Globus pallidus (tissue), 1 donor: Measurements from ENCODE around the gene TNNI3.

Experiments used
- DNase-seq: peaks from one replicate; pipeline ENCODE4 v3.0.0-alpha.2; 2015; ENCODE audit warnings: low spot score

Gene TNNI3

DNA sequence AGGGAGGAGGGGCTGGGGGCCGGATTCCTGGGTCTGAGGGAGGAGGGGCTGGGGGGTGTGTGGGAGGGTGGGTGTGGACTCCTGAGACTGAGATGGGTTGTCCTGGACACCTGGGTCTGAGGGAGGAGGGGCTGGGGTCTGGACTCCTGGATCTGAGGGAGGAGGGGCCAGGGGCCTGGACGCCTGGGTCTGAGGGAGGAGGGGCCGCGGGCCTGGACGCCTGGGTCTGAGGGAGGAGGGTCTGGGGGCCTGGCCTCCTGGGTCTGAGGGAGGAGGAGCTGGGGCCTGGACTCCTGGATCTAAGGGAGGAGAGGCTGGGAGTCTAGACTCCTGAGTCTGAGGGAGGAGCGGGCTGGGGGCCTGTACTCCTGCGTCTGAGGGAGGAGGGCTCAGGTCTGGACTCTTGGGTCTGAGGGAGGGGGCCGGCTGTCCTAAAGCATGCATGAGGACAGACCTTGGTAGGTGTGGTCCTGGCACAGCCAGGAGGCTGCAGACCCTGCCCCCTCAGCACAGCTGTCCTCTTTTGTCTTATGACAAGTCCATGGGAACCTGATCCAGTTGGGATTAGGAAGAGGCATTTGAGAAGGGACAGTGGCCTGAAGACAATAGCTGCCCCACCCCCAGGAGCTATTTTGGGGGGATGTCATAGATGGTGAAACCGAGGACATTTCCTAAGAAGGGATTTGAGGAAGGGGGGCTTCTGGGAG is 9.8 kb downstream of the TNNI3 start:
- no peak for DNase-seq

GRCh38 chr19:55146705-55147273 is 10.7 kb downstream of the TNNI3 start:
- no peak for DNase-seq

GRCh38 chr19:55146078-55146704 is 11.3 kb downstream of the TNNI3 start:
- DNase-seq: no peak

DNA sequence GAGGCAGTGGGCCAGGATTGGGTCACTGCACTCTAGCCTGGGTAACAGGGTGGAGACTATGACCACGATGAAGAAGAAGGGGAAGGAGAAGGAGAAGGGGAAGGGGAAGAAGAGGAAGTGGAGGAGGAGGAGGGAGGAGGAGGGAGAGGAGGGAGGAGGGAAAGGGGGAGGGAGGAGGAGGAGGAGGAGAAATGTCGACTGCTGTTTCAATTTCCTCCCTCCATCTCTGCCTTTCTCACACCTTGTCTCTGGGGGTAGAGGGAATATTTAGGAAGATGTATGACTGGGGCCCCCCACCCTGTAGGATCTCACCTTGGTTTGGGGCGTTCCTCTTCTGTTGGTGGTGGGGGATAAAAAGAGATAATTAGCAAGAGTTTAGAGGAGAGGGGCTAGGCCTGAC is 12.3 kb downstream of the TNNI3 start:
- no peak for DNase-seq

- DNase-seq: no peak
These were observed 15.8 kb downstream of the TNNI3 start for GRCh38 chr19:55141696-55142095.

DNA sequence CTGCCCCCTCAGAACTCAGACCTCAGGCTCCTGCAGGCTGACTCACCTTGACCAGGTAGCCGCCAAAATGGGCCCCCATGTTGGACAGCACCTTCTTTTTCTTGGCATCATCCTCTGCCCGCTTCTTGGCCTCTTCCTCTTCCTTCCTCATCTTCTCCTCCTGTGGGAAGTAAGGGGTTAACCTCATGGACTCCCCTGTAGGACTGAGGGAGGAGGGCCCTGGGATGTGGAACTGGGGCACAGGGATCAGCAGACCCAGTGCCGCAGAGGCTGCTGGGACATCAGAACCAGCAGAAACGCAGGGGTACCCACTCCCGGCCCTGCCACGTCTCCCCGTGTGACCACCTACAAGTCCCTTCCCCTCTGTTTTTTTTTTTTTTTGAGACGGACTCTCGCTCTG is 19.6 kb downstream of the TNNI3 start:
- DNase-seq: no peak

- DNase-seq: no peak
These were observed 21.0 kb downstream of the TNNI3 start for GRCh38 chr19:55136399-55137102.

DNA sequence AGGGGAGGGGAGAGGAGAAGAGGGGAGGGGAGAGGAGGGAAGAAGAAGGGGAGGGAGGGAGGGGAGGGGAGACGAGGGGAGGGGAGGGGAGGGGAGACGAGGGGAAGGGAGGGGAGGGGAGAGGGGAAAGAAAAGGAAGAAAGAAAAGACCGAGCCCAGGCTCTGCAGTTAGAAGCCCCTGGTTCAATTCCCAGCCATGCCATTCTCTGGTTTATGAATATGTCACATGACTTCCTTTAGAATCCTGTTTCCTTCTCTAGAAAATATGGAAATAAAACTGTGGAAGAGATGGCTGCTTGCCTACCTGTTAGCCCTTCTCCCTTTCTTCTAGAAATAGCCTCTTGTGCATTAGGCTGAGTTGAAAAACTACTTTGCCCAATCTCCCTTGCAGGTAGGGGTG is 22.8 kb downstream of the TNNI3 start:
- no peak for DNase-seq

- DNase-seq: no peak
These were observed 23.7 kb downstream of the TNNI3 start for GRCh38 chr19:55133639-55134444.

GRCh38 chr19:55132453-55133129 is 24.9 kb downstream of the TNNI3 start:
- no peak for DNase-seq

DNA sequence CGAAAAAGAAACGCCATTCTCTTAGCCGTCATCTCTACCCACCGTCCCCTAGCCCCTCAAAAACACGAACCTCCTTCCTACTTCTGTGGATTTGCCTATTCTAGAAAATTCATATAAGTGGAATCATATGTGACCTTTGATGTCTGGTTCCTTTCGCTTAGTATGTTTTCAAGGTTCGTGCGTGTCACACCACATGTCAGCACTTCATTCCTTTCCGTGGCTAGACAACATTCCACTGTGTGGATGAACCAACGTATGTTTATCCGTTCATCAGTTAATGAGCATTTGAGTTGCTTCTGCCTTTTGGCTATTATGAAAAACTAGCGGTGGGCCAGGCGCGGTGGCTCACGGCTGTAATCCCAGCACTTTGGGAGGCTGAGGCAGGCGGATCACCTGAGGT is 26.1 kb downstream of the TNNI3 start:
- DNase-seq: no peak

DNA sequence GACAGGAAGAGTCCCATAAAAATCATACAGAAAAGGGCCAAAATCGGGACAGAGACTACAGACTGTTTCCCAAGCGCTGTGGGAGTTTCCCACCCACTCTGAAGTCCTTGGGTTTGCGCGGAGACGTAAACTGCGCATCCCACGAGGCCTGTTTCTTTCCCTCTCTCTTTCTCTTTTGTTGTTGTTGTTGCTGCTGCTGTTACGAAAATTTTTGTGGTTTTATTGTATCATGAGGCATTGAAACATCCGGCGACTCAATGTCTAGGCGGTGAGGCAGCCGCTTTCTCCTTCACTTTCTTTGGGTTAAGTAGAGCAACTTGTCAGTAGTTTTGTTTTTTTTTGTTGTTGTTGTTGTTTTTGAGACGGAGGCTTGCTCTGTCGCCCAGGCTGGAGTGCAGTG is 38.5 kb downstream of the TNNI3 start:
- DNase-seq: no peak

GRCh38 chr19:55118401-55118991 is 39.0 kb downstream of the TNNI3 start:
- DNase-seq: peak; percentile 76

DNA sequence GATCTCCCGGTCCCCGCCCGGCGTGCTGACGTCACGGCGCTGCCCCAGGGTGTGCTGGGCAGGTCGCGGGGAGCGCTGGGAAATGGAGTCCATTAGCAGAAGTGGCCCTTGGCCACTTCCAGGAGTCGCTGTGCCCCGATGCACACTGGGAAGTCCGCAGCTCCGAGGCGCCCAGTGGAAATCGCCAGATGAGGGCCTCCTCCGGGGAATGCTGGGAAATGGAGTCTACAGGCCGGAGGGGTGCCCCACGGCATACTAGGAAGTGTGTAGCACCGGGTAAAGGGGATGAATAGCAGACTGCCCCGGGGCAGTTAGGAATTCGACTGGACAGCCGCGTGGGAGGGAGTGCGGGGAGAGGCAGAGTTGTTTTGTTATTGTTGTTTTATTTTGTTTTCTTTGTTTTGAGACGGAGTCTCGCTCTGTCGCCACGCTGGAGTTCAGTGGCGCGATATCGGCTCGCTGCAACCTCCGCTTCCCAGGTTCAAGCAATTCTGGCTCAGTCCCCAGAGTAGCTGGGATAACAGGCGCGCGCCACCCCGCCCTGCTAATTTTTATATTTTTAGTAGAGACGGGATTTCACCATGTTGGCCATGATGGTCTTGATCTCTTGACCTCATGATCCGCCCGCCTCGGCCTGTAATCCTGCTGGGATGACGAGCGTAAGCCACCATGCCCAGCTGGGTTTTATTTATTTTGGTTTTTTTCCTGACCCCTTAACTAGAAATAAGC is 39.7 kb downstream of the TNNI3 start:
- DNase-seq: peak; percentile 99

DNA sequence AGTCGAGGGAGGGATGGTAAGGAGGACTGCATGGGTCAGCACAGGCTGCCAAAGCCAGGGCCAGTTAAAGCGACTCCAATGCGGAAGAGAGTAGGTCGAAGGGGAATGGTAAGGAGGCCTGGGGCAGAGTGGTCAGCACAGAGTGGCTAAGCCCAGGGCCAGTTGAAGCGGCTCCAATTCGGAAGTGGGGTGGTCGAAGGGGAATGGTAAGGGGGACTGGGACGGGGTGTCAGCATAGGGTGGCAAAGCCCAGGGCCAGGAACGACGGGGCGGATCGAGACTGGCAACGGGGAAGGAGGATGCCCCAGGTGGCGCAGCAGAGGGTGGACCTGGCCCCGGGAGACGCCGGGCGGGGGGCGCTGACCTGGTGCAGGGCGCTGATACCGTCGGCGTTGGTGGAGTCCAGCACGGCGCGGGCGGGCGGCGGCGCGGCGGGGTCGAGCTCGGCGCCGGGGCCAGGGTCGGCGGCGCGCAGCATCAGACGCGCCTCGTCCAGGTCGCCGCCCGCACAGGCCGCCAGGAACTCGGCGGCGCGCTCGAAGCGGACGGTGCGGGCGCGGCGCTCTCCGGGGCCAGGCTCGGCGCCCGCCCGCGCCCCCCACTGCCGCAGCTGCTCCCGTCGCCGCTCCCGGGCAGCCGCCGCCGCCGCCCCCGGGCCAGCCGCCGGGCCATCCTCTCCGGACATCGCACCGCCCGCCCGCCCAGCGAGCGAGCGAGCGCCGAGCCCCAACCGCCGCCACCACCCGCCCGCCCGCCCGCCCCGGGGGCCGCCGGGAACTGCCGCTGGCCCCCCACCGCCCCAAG is 40.5 kb downstream of the TNNI3 start, which contains the start of gene PPP1R12C:
TSS of gene PPP1R12C (minus strand) at position 779 of the 804 bp plus-strand sequence. CDS start at position 685, 94 bp downstream.
- DNase-seq: peak; percentile 15

- DNase-seq: peak; percentile 73
These were observed 41.2 kb downstream of the TNNI3 start for GRCh38 chr19:55116232-55116858.

GRCh38 chr19:55115446-55116065 is 42.0 kb downstream of the TNNI3 start:
- no peak for DNase-seq

- no peak for DNase-seq
These were observed 42.9 kb downstream of the TNNI3 start for GRCh38 chr19:55114566-55115145.
